Gastroesophageal sphincter (tissue), 3 donors: Measurements from ENCODE around the gene BCL6.
A peak's percentile ranks its signal among the peaks of the same experiment; 100 is the strongest.

Experiments used
- CTCF ChIP-seq, 4 experiments: fragments of 200-600 bp in 2 of 4; fragments of 450-650 bp in 2 of 4; sonication (generic) in 1 of 4; IDR thresholded peaks; one replicate each; pipeline ENCODE4 v1.5.1; 2017 to 2019; ENCODE audit warnings: antibody characterized with exemption in 4 of 4, mild to moderate bottlenecking in 2 of 4, moderate library complexity in 2 of 4
- POLR2A ChIP-seq, 2 donors: fragments of 450-650 bp; IDR thresholded peaks; one replicate each; pipeline ENCODE4 v1.6.1; 2017; ENCODE audit warnings: antibody characterized with exemption in 2 of 2, mild to moderate bottlenecking in 2 of 2, moderate library complexity in 1 of 2
- POLR2AphosphoS5 ChIP-seq: sonication (generic); formaldehyde crosslinking; IDR thresholded peaks from one replicate; pipeline ENCODE4 v1.6.1; 2017; ENCODE audit warnings: antibody characterized with exemption

GRCh38 chr3:187739561-187740332 lies 5.5 kb downstream of the BCL6 start:
- TF ChIP-seq CTCF (IDR thresholded peaks at IDR 0.05) = peak; percentile 96 to 98 (median 97)
- TF ChIP-seq POLR2AphosphoS5 = peak; percentile 76
- peak; percentile 53 for TF ChIP-seq POLR2A (IDR thresholded peaks at IDR 0.05)
